GM12878 (cell line): ENCODE results near the gene IL18R1. TPM values are rescaled to one million over a fixed set of nuclear protein-coding genes. Genes with fewer than 3 reads are reported as not detected.

ENCODE experiments used
- ATAC-seq: fragments of 200-7000 bp; cut with Tn5 transposase; 3 replicates; pipeline ENCODE4 v1.9.1; 2020; ENCODE audit warnings: mild to moderate bottlenecking, moderate library complexity
- BruUV-seq: library from RNA; stranded (reverse); fragments of 400-500 nt; replicated peaks from 2 replicates; lab custom pipeline; 2021; lab: Mats Ljungman, UMichigan
- CTCF ChIA-PET: fragments of 300-600 bp; sonication (Branson Sonifier 250); formaldehyde crosslinking; extraction: SDS; loops from one replicate; lab custom pipeline; 2021; ENCODE audit warnings: inconsistent platforms; lab: Yijun Ruan, JAX
- POLR2A ChIA-PET: fragments of 350-600 bp; formaldehyde crosslinking; extraction: SDS; loops from one replicate; lab custom pipeline; 2021; ENCODE audit warnings: inconsistent platforms; lab: Charles Lee
- RAD21 ChIA-PET: fragments of 300-600 bp; sonication (Branson Sonifier 250); formaldehyde crosslinking; loops from one replicate; lab custom pipeline; 2023; ENCODE audit warnings: antibody characterized with exemption; ENCODE audit not compliant: unreplicated experiment; lab: Charles Lee
- SMC1A ChIA-PET: fragments of 300-600 bp; sonication (Branson Sonifier 250); formaldehyde crosslinking; loops from one replicate; lab custom pipeline; 2023; ENCODE audit not compliant: unreplicated experiment, uncharacterized antibody; lab: Charles Lee
- DNase-seq: peaks from one replicate; pipeline ENCODE4 v3.0.0-alpha.2; 2011; ENCODE audit warnings: low read depth, low spot score
- FAIRE-seq: peaks from 3 replicates; lab custom pipeline; 2011; peaks lifted over from hg19 to GRCh38; lab: Jason Lieb, UNC
- H2AFZ ChIP-seq: 2 replicates; pipeline ENCODE4 v1.6.0; 2011; ENCODE audit warnings: low read depth, low read length, control low read depth; ENCODE audit not compliant: control insufficient read depth
- H3K27ac ChIP-seq: 2 replicates; pipeline ENCODE4 v1.5.1; 2011; ENCODE audit warnings: control low read depth; ENCODE audit not compliant: control insufficient read depth, insufficient read depth
- H3K27me3 ChIP-seq, 2 experiments: replicated peaks in 1 of 2; 2 replicates each; pipeline versions ENCODE4 v1.6.0 to v1.6.1; 2011; ENCODE audit warnings: low read length in 1 of 2; ENCODE audit not compliant: control insufficient read depth in 2 of 2, insufficient read depth in 2 of 2
- H3K36me3 ChIP-seq, 2 experiments: 2 replicates each; pipeline ENCODE4 v1.5.1; 2011; ENCODE audit warnings: low read length in 1 of 2; ENCODE audit not compliant: control insufficient read depth in 2 of 2, insufficient read depth in 2 of 2
- H3K4me1 ChIP-seq: 2 replicates; pipeline ENCODE4 v1.6.1; 2011; ENCODE audit warnings: mild to moderate bottlenecking, low read length, moderate library complexity, mixed read lengths; ENCODE audit not compliant: control insufficient read depth, insufficient read depth
- H3K4me2 ChIP-seq: 2 replicates; pipeline ENCODE4 v1.6.0; 2011; ENCODE audit warnings: control low read depth; ENCODE audit not compliant: control insufficient read depth, insufficient read depth
- H3K4me3 ChIP-seq: fragments of 200-600 bp; sonication (generic); 2 replicates; pipeline ENCODE4 v1.5.1; 2016
- H3K79me2 ChIP-seq: 2 replicates; pipeline ENCODE4 v1.6.0; 2011; ENCODE audit warnings: low read length; ENCODE audit not compliant: control insufficient read depth, insufficient read depth
- H3K9ac ChIP-seq: 2 replicates; pipeline ENCODE4 v1.8.0; 2011; ENCODE audit warnings: low read length, control low read depth, mixed read lengths; ENCODE audit not compliant: control insufficient read depth, insufficient read depth
- H3K9me3 ChIP-seq: replicated peaks from 3 replicates; pipeline ENCODE4 v1.5.1; 2011; ENCODE audit warnings: mild to moderate bottlenecking, low read length; ENCODE audit not compliant: control insufficient read depth, insufficient read depth
- H4K20me1 ChIP-seq: 2 replicates; pipeline ENCODE4 v1.6.0; 2011; ENCODE audit not compliant: control insufficient read depth, insufficient read depth
- BCL3 ChIP-seq: IDR thresholded peaks from 2 replicates; pipeline ENCODE4 v1.6.1; 2011; ENCODE audit warnings: borderline replicate concordance, low read depth, mild to moderate bottlenecking, moderate library complexity, low read length; ENCODE audit not compliant: insufficient read depth, poor library complexity, severe bottlenecking
- EGR1 ChIP-seq, 2 experiments: IDR thresholded peaks; 1 replicate in 1 of 2; 2 replicates in 1 of 2; pipeline ENCODE4 v1.6.1; 2011 to 2012; ENCODE audit warnings: low read depth in 2 of 2, low read length in 2 of 2, borderline replicate concordance in 1 of 2, mild to moderate bottlenecking in 1 of 2, moderate library complexity in 1 of 2
- POLR2AphosphoS5 ChIP-seq: IDR thresholded peaks from 2 replicates; pipeline ENCODE4 v1.6.1; 2011; ENCODE audit warnings: mild to moderate bottlenecking, low read length, inconsistent platforms
- TCF3 ChIP-seq: IDR thresholded peaks from 2 replicates; pipeline ENCODE4 v1.6.1; 2012; ENCODE audit warnings: low read depth, mild to moderate bottlenecking, low read length, borderline replicate concordance; ENCODE audit not compliant: insufficient read depth
- ZBED1 ChIP-seq: IDR thresholded peaks from 2 replicates; pipeline ENCODE4 v1.6.1; 2016; ENCODE audit warnings: borderline replicate concordance
- WGBS: methylation state at CpG from one replicate; pipeline ENCODE4 v1.1.6; 2016; ENCODE audit warnings: low lambda C conversion rate; ENCODE audit not compliant: insufficient replicate concordance, insufficient coverage; ENCODE audit errors: missing lambda C conversion rate; 5-methylcytosine and 5-hydroxymethylcytosine counted together
- in situ Hi-C: fragments of 300-500 bp; cut with MboI; formaldehyde crosslinking; loops from 9 replicates; pipeline ENCODE4 v1.14.3; 2018; ENCODE audit warnings: mixed read lengths
- intact Hi-C: fragments of 100-400 bp; cut with micrococcal nuclease; formaldehyde crosslinking; loops from one replicate; pipeline ENCODE4 v1.14.2; 2022; ENCODE audit not compliant: unreplicated experiment
- polyA plus RNA-seq, 11 experiments: library from polyadenylated mRNA; depleted of rRNA in 4 of 11; unstranded in 6 of 11; stranded (reverse) in 5 of 11; fragments of >200 nt; fragmentation: Nextera tagmentation in 4 of 11; fragmentation: Illumina TruSeq in 1 of 11; extraction: Ambion mirVana in 4 of 11; extraction: Trizol in 1 of 11; gene quantifications; 1 replicate in 1 of 11; 2 replicates in 10 of 11; pipeline versions ENCODE4 v1.2.1 to v1.2.3, GENCODE V29; 2011 to 2016; ENCODE audit warnings: inconsistent platforms in 2 of 11, missing spikeins in 2 of 11, low read depth in 1 of 11
- total RNA-seq, 4 experiments: library from RNA; depleted of rRNA in 3 of 4; stranded (reverse); fragments of >200 nt in 3 of 4; fragmentation: Illumina TruSeq in 1 of 4; extraction: Trizol in 1 of 4; gene quantifications; 2 replicates each; pipeline versions ENCODE4 v1.2.1 to v1.2.3, GENCODE V29; 2013 to 2021
- TF ChIP-seq, protein P1 (sequence below): fragments of 450-650 bp; IDR thresholded peaks from 2 replicates; pipeline ENCODE4 v1.6.1; 2017; ENCODE audit warnings: mild to moderate bottlenecking, moderate library complexity
- TF ChIP-seq, protein P2 (sequence below): fragments of 450-650 bp; formaldehyde crosslinking; IDR thresholded peaks from 2 replicates; pipeline ENCODE4 v1.4.0; 2020; ENCODE audit warnings: mild to moderate bottlenecking, moderate library complexity

IL18R1 gene
- total and polyA plus RNA-seq, 10 of the 15 experiments (the other 5 are each of a cell fraction or from before 2014, with no cell fraction given) = 3.5 to 15.5 (median 11.1) TPM

DNA sequence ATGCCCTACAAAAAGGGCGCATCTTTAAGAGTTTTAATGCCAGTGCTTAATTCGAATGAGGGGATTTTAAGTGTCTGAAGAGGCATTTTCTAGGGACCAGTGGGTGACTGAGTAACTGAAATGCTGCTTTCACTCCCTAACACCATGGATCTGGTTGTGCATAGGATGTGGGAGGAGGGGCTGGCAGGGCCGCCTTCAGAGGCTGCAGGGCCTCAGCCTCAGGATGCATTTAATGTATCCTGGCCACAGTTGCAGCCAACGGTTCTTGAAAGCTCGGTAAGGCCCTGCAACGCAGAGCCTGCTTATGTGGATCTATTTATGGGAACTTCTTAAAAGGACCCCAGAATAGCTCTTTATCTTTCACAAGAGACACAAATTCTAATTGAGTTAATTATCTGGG lies 41.6 kb downstream of the IL18R1 start (continued):
- TF ChIP-seq, protein P1, sequence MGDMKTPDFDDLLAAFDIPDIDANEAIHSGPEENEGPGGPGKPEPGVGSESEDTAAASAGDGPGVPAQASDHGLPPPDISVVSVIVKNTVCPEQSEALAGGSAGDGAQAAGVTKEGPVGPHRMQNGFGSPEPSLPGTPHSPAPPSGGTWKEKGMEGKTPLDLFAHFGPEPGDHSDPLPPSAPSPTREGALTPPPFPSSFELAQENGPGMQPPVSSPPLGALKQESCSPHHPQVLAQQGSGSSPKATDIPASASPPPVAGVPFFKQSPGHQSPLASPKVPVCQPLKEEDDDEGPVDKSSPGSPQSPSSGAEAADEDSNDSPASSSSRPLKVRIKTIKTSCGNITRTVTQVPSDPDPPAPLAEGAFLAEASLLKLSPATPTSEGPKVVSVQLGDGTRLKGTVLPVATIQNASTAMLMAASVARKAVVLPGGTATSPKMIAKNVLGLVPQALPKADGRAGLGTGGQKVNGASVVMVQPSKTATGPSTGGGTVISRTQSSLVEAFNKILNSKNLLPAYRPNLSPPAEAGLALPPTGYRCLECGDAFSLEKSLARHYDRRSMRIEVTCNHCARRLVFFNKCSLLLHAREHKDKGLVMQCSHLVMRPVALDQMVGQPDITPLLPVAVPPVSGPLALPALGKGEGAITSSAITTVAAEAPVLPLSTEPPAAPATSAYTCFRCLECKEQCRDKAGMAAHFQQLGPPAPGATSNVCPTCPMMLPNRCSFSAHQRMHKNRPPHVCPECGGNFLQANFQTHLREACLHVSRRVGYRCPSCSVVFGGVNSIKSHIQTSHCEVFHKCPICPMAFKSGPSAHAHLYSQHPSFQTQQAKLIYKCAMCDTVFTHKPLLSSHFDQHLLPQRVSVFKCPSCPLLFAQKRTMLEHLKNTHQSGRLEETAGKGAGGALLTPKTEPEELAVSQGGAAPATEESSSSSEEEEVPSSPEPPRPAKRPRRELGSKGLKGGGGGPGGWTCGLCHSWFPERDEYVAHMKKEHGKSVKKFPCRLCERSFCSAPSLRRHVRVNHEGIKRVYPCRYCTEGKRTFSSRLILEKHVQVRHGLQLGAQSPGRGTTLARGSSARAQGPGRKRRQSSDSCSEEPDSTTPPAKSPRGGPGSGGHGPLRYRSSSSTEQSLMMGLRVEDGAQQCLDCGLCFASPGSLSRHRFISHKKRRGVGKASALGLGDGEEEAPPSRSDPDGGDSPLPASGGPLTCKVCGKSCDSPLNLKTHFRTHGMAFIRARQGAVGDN = no peak
- TF ChIP-seq, protein P2, sequence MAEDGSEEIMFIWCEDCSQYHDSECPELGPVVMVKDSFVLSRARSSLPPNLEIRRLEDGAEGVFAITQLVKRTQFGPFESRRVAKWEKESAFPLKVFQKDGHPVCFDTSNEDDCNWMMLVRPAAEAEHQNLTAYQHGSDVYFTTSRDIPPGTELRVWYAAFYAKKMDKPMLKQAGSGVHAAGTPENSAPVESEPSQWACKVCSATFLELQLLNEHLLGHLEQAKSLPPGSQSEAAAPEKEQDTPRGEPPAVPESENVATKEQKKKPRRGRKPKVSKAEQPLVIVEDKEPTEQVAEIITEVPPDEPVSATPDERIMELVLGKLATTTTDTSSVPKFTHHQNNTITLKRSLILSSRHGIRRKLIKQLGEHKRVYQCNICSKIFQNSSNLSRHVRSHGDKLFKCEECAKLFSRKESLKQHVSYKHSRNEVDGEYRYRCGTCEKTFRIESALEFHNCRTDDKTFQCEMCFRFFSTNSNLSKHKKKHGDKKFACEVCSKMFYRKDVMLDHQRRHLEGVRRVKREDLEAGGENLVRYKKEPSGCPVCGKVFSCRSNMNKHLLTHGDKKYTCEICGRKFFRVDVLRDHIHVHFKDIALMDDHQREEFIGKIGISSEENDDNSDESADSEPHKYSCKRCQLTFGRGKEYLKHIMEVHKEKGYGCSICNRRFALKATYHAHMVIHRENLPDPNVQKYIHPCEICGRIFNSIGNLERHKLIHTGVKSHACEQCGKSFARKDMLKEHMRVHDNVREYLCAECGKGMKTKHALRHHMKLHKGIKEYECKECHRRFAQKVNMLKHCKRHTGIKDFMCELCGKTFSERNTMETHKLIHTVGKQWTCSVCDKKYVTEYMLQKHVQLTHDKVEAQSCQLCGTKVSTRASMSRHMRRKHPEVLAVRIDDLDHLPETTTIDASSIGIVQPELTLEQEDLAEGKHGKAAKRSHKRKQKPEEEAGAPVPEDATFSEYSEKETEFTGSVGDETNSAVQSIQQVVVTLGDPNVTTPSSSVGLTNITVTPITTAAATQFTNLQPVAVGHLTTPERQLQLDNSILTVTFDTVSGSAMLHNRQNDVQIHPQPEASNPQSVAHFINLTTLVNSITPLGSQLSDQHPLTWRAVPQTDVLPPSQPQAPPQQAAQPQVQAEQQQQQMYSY (CRISPR knock-in tag) = no peak

GRCh38 chr2:102399499-102400141 lies 44.0 kb downstream of the IL18R1 start:
- intact Hi-C loops = no loop called here
- no peaks in the 10 kb centered on the region for H3K4me1 ChIP-seq
- H2AFZ ChIP-seq = no peak overlapping the region
- no peaks in the 10 kb centered on the region for H4K20me1 ChIP-seq
- CTCF ChIA-PET = no interaction called here
- POLR2A ChIA-PET = no interaction called here
- H3K4me3 ChIP-seq = no peak overlapping the region
- TF ChIP-seq POLR2AphosphoS5 (peak; percentile 23; the same call in 1 of the 2 replicates), TCF3 (no peak), ZBED1 (peak; percentile 40; the same call in 1 of the 2 replicates), BCL3 (peak; percentile 23), EGR1 (IDR thresholded peaks at IDR 0.05; ENCODE audit: borderline replicate concordance in 1 of 2, low read depth in 2 of 2, low read length in 2 of 2) (peak in 1 of 2 experiments; percentile 25; a peak in 1 of 3 replicates)
- SMC1A ChIA-PET = no interaction called here
- no peak overlapping the region for H3K4me2 ChIP-seq
- no peaks in the 10 kb centered on the region for H3K9me3 ChIP-seq
- in situ Hi-C loops = no loop called here
- H3K36me3 ChIP-seq = no peaks in the 10 kb centered on the region; a peak in 1 of 4 replicates
- ATAC-seq (peak; percentile 37), FAIRE-seq (no peak), DNase-seq (no peak)
- H3K27me3 ChIP-seq = no peaks in the 10 kb centered on the region
- H3K27ac ChIP-seq = no peak overlapping the region
- no peaks in the 10 kb centered on the region for H3K79me2 ChIP-seq
- 30% methylated on average over 7 of the region's 7 CpGs for WGBS
- RAD21 ChIA-PET = no interaction called here
- H3K9ac ChIP-seq = no peak overlapping the region
- no TSS peak for BruUV-seq
